ENCODE data around the gene MT1E. TPM values are rescaled to one million over a fixed set of nuclear protein-coding genes. Genes with fewer than 3 reads are reported as not detected.
"Not testable (repeated sequence)": the region's sequence is repeated elsewhere in the genome, so short reads cannot be mapped to it uniquely, and the experiment has no call there.

Gene MT1E
- total RNA-seq (10.4 TPM), polyA plus RNA-seq (10 to 100 TPM in 3 of 4 donors, 1 to 10 TPM in 1; 5.6 to 86.9 (median 24.7) TPM)

DNA sequence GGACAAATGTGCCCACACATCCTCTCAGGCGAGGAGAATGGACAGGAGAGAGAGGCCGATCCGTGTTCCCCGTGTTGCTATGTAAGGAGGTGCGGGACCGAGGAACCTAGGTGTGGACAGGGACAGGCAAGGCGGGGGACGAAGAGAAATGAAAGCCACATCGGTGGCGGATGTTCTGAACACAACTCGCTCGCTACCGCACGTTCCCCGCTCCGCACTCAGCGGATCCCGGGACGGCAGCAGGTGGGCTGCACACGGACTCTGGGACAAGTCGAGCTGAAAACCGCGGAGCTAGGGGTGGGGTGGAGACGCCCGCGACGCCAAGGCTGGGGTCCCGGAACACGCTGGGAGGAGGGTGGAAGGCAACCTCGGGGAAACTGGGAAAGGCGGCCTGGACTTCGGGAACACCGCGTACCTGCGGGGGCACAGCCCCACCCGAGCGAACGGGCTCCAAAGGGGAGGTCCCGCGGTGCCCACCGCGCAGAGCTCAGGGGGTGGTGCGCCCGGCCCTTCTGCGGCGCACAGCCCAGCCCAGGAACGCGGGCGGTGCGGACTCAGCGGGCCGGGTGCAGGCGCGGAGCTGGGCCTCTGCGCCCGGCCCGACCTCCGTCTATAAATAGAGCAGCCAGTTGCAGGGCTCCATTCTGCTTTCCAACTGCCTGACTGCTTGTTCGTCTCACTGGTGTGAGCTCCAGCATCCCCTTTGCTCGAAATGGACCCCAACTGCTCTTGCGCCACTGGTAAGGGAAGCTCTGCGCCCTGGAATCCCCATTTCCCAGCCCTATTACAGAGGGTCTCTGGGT is at the start of gene MT1E:
Gene MT1E, plus strand, starts transcription at position 642 of the 803 bp plus-strand sequence. Its CDS starts 71 bp downstream, at position 713.
- Histone ChIP-seq H3K27ac (ENCODE audit: insufficient read depth, low read length, poor library complexity, severe bottlenecking) (no peak within 1 kb of the TSS), H3K4me1 (ENCODE audit: control insufficient read depth, insufficient read depth, low read length, poor library complexity, severe bottlenecking) (peaks cover 22% of the 10 kb centered on the region), H3K36me3 (ENCODE audit: control insufficient read depth, insufficient read depth, low read length) (no peaks in the 10 kb centered on the region), H3K27me3 (ENCODE audit: control insufficient read depth, insufficient read depth, low read length) (no peaks in the 10 kb centered on the region), H3K9me3 (ENCODE audit: control insufficient read depth in 2 of 2, low read length in 2 of 2) (no peaks in the 10 kb centered on the region), H3K4me3 (ENCODE audit: low read depth, low read length) (peak within 1 kb of the TSS; percentile 70)
- DNase-seq (peak in 2 of 3 donors; percentile 38 to 71), ATAC-seq (ENCODE audit: low read depth in 2 of 2) (peak; percentile 90 to 92)
- peaks cover 11% of the 10 kb centered on the region for H3K27me3 Mint-ChIP-seq
- H3K4me3 Mint-ChIP-seq, result peak within 1 kb of the TSS; percentile 87 to 95 (median 94)
- H3K27ac Mint-ChIP-seq, result peak within 1 kb of the TSS; percentile 68 to 99 (median 93)
- H3K4me1 Mint-ChIP-seq, result peaks cover 4 to 20% (median 14%) of the 10 kb centered on the region in 4 donors
- no peaks in the 10 kb centered on the region for H3K9me3 Mint-ChIP-seq
- H3K36me3 Mint-ChIP-seq, result no peaks in the 10 kb centered on the region

DNA sequence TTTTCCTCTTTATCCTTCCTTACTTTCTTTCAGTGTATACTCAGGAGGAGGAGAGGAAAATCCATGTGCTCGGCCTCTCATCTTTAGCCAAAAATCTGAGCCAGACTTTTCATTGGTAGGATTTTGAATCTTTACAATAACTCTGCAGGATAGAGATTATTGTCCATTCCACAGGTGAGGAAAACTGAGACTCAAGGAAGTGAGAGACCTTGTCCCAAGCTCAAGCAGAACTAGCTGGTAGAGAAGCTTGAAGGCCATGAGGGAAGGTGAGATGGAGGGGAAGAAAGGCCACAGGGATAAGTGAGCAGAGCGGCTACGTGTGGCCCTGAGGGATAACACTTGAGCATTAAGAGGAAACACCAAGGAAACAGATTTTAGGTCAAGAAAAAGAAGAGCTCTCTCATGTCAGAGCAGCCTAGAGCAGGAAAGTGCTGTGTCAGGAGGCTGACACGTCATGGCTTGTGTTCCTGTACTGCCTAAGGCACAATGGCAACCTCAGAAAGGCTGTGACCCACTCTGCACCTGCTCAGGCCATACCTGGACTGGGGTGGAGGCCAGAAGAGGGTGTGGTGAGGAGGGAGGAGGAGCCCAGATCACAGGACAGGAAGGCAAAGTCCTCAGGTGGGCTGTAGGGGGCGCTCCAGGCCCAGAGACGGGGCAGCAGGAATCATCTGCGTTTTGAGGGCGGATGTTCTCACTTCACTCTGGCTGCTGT is 48.8 kb upstream of the MT1E start:
- ATAC-seq (ENCODE audit: low read depth in 2 of 2), result peak; percentile 98
- Histone ChIP-seq H3K9me3 (ENCODE audit: control insufficient read depth in 2 of 2, low read length in 2 of 2) (peaks cover 0 to 3% of the 10 kb centered on the region in 2 experiments), H3K36me3 (ENCODE audit: control insufficient read depth, insufficient read depth, low read length) (no peaks in the 10 kb centered on the region), H3K27ac (ENCODE audit: insufficient read depth, low read length, poor library complexity, severe bottlenecking) (no peak overlapping the region), H3K27me3 (ENCODE audit: control insufficient read depth, insufficient read depth, low read length) (no peaks in the 10 kb centered on the region), H3K4me3 (ENCODE audit: low read depth, low read length) (no peak overlapping the region), H3K4me1 (ENCODE audit: control insufficient read depth, insufficient read depth, low read length, poor library complexity, severe bottlenecking) (no peaks in the 10 kb centered on the region)
- Mint-ChIP-seq H3K27me3 (peaks cover 14% of the 10 kb centered on the region), H3K9me3 (peaks cover 0 to 5% (median 1%) of the 10 kb centered on the region in 7 donors), H3K27ac (peak overlapping the region; percentile 60 to 73 (median 62)), H3K36me3 (no peaks in the 10 kb centered on the region), H3K4me3 (no peak overlapping the region), H3K4me1 (peaks cover 0 to 10% (median 5%) of the 10 kb centered on the region in 4 donors)
- DNase-seq, result peak; percentile 73 to 87 (median 87)

DNA sequence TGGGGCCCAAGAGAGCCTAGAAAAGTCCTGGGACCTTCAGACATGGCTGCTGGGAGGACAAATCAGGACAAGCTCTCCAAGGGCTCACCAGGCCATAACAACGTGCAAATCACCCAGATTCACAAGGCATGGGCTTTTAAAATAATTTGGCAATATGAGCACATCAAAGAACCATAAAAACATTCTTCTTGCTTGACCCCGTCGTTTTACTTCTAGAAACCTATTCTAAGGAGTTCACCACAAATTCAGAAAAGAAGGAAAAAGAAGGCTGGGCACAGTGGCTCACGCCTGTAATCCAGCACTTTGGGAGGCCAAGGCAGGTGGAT is 48.3 kb upstream of the MT1E start:
- no peak overlapping the region for H3K4me3 ChIP-seq (ENCODE audit: low read depth, low read length)
- H3K4me1 Mint-ChIP-seq, result peaks cover 0 to 10% (median 5%) of the 10 kb centered on the region in 4 donors
- DNase-seq (no peak), ATAC-seq (ENCODE audit: low read depth in 2 of 2) (no peak)
- H3K27ac ChIP-seq (ENCODE audit: insufficient read depth, low read length, poor library complexity, severe bottlenecking), result no peak overlapping the region
- peak overlapping the region; percentile 60 to 73 (median 62) for H3K27ac Mint-ChIP-seq
- no peaks in the 10 kb centered on the region for H3K36me3 ChIP-seq (ENCODE audit: control insufficient read depth, insufficient read depth, low read length)
- H3K27me3 Mint-ChIP-seq, result peaks cover 19% of the 10 kb centered on the region
- H3K36me3 Mint-ChIP-seq, result no peaks in the 10 kb centered on the region
- no peak overlapping the region for H3K4me3 Mint-ChIP-seq
- no peaks in the 10 kb centered on the region for H3K4me1 ChIP-seq (ENCODE audit: control insufficient read depth, insufficient read depth, low read length, poor library complexity, severe bottlenecking)
- H3K9me3 Mint-ChIP-seq, result peaks cover 0 to 5% (median 1%) of the 10 kb centered on the region in 7 donors
- peaks cover 0 to 3% of the 10 kb centered on the region in 2 experiments for H3K9me3 ChIP-seq (ENCODE audit: control insufficient read depth in 2 of 2, low read length in 2 of 2)
- H3K27me3 ChIP-seq (ENCODE audit: control insufficient read depth, insufficient read depth, low read length), result no peaks in the 10 kb centered on the region

DNA sequence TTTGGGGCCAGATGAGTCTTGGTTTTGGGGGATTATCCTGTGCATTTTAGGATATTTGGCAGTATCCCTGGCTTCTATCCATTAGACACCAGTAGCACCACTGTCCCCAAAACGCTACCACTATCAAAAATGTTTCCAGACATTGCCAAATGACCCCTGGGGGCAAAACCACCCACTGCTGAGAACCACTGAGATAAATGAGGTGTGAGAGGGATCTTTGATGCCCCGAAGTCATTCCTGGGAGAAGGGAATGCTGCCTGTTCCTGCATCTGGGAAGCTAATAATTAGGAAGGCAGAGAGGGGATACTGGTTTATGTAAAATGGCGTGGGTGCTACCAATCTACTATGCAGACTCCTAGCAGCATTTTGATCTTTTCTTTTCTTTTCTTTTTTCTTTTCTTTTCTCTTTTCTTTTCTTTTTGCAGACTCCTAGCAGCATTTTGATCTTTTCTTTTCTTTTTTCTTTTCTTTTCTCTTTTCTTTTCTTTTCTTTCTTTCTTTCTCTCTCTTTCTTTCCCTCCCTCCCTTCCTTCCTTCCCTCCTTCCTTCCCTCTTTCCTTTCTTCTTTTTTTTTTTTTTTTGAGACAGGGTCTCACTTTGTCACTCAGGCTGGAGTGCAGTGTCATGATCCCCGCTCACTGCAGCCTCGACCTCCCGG is 45.1 kb upstream of the MT1E start:
- H3K27ac Mint-ChIP-seq, result no peak overlapping the region
- H3K4me1 ChIP-seq (ENCODE audit: control insufficient read depth, insufficient read depth, low read length, poor library complexity, severe bottlenecking), result no peaks in the 10 kb centered on the region
- H3K4me3 Mint-ChIP-seq, result no peak overlapping the region
- no peaks in the 10 kb centered on the region for H3K36me3 Mint-ChIP-seq
- no peaks in the 10 kb centered on the region for H3K36me3 ChIP-seq (ENCODE audit: control insufficient read depth, insufficient read depth, low read length)
- no peaks in the 10 kb centered on the region for H3K9me3 ChIP-seq (ENCODE audit: control insufficient read depth in 2 of 2, low read length in 2 of 2)
- H3K9me3 Mint-ChIP-seq, result peaks cover 0 to 2% (median 0%) of the 10 kb centered on the region in 7 donors
- H3K27me3 Mint-ChIP-seq, result peaks cover 24% of the 10 kb centered on the region
- H3K4me3 ChIP-seq (ENCODE audit: low read depth, low read length), result no peak overlapping the region
- ATAC-seq (ENCODE audit: low read depth in 2 of 2), result no peak
- H3K27me3 ChIP-seq (ENCODE audit: control insufficient read depth, insufficient read depth, low read length), result peaks cover 4% of the 10 kb centered on the region
- peaks cover 0 to 10% (median 5%) of the 10 kb centered on the region in 4 donors for H3K4me1 Mint-ChIP-seq
- H3K27ac ChIP-seq (ENCODE audit: insufficient read depth, low read length, poor library complexity, severe bottlenecking), result no peak overlapping the region
- DNase-seq, result no peak

DNA sequence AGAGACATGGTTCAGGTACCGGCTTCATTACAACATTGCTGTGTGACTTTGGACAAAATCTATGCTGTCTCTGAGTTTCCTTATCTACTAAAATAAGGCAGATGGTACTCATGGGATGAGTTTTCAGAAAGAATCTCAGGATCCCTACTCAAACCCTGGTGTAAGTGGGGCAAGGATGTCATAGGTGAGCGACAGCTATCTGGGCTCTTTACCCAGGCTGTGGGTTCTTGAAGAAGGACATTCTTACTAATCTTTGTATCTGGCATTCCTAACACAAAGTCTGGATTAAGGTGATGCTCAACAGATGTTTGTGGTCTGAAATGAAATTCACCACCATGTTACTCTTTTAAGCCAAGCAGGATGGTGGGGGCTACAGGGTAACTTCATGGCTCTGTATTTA is 42.7 kb upstream of the MT1E start:
- not testable (repeated sequence) for ATAC-seq (ENCODE audit: low read depth in 2 of 2); H3K4me3 ChIP-seq (ENCODE audit: low read depth, low read length); H3K36me3 ChIP-seq (ENCODE audit: control insufficient read depth, insufficient read depth, low read length); H3K4me3 Mint-ChIP-seq; H3K9me3 ChIP-seq (ENCODE audit: control insufficient read depth in 2 of 2, low read length in 2 of 2); H3K9me3 Mint-ChIP-seq; H3K36me3 Mint-ChIP-seq; H3K27ac Mint-ChIP-seq; H3K4me1 ChIP-seq (ENCODE audit: control insufficient read depth, insufficient read depth, low read length, poor library complexity, severe bottlenecking); H3K27ac ChIP-seq (ENCODE audit: insufficient read depth, low read length, poor library complexity, severe bottlenecking); H3K27me3 ChIP-seq (ENCODE audit: control insufficient read depth, insufficient read depth, low read length); DNase-seq; H3K4me1 Mint-ChIP-seq
- H3K27me3 Mint-ChIP-seq, result peaks cover 38% of the 10 kb centered on the region

DNA sequence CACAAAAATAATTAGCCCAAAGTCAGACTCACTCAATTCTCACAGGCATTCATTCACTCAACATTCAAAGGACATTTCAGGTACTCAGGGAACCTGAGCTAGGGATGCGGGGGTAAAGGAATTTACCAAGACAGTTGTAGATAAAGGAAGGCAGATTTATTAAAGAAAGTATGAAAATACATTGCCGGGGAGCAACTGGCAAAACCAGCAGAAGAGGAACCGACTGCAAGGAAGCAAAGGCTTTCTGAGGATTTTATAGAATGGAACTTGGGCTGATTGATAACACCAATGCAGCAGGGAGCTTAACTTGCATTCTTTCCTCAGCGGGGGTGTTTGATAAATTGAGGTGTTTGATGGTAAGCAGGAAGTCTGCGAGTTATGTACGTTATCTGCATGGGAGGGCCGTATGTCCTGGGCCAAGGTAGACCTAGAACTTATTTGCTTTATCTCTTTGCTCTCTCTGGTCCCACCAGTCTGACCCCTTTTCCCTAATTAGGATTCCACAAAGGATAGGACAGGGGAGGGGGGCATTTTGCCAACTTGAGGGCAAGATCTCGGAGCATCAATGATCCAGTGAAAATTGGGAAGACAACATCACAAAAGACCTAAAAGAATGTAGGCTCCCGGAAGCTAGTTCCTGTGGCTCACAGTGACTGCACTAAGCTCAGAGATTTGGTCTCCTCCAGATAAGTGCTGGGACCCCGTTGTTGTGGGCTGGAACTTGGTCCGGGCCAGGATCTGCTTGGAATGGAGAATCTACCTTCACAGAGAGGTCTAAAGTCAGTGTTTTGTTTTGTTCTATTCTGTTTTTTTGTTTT is 42.0 kb upstream of the MT1E start:
- H3K27me3 Mint-ChIP-seq, result peaks cover 45% of the 10 kb centered on the region
- peaks cover 0 to 2% (median 0%) of the 10 kb centered on the region in 7 donors for H3K9me3 Mint-ChIP-seq
- H3K4me3 ChIP-seq (ENCODE audit: low read depth, low read length), result no peak overlapping the region
- H3K36me3 Mint-ChIP-seq, result no peaks in the 10 kb centered on the region
- H3K4me1 Mint-ChIP-seq, result no peaks in the 10 kb centered on the region
- H3K4me1 ChIP-seq (ENCODE audit: control insufficient read depth, insufficient read depth, low read length, poor library complexity, severe bottlenecking), result no peaks in the 10 kb centered on the region
- H3K27me3 ChIP-seq (ENCODE audit: control insufficient read depth, insufficient read depth, low read length), result peaks cover 4% of the 10 kb centered on the region
- H3K27ac Mint-ChIP-seq, result no peak overlapping the region
- DNase-seq (no peak), ATAC-seq (ENCODE audit: low read depth in 2 of 2) (no peak)
- H3K36me3 ChIP-seq (ENCODE audit: control insufficient read depth, insufficient read depth, low read length), result no peaks in the 10 kb centered on the region
- no peak overlapping the region for H3K4me3 Mint-ChIP-seq
- H3K27ac ChIP-seq (ENCODE audit: insufficient read depth, low read length, poor library complexity, severe bottlenecking), result no peak overlapping the region
- H3K9me3 ChIP-seq (ENCODE audit: control insufficient read depth in 2 of 2, low read length in 2 of 2), result no peaks in the 10 kb centered on the region

DNA sequence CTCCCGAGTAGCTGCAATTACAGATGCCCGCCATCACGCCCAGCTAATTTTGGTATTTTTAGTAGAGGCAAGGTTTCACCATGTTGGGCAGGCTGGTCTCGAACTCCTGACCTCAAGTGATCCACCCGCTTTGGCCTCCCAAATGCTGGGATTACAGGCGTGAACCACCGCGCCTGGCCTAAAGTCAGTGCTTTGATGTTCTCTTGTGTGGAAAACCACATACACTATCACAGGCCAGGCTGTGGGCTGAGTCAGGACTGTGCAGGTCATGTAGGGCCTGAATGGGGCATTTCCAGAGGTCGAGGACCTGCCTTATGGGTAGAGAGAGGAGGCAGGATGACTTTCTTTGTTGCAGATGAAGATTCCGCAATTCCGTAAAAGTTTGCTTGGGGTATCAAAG is 41.3 kb upstream of the MT1E start:
- Histone ChIP-seq H3K4me1 (ENCODE audit: control insufficient read depth, insufficient read depth, low read length, poor library complexity, severe bottlenecking) (peaks cover 3% of the 10 kb centered on the region), H3K36me3 (ENCODE audit: control insufficient read depth, insufficient read depth, low read length) (no peaks in the 10 kb centered on the region), H3K27ac (ENCODE audit: insufficient read depth, low read length, poor library complexity, severe bottlenecking) (no peak overlapping the region), H3K9me3 (ENCODE audit: control insufficient read depth in 2 of 2, low read length in 2 of 2) (no peaks in the 10 kb centered on the region), H3K27me3 (ENCODE audit: control insufficient read depth, insufficient read depth, low read length) (peaks cover 4% of the 10 kb centered on the region), H3K4me3 (ENCODE audit: low read depth, low read length) (no peak overlapping the region)
- no peak overlapping the region for H3K4me3 Mint-ChIP-seq
- no peaks in the 10 kb centered on the region for H3K36me3 Mint-ChIP-seq
- peaks cover 0 to 3% (median 0%) of the 10 kb centered on the region in 7 donors for H3K9me3 Mint-ChIP-seq
- DNase-seq (no peak), ATAC-seq (ENCODE audit: low read depth in 2 of 2) (no peak)
- H3K27me3 Mint-ChIP-seq, result peaks cover 50% of the 10 kb centered on the region
- no peak overlapping the region for H3K27ac Mint-ChIP-seq
- peaks cover 0 to 4% (median 2%) of the 10 kb centered on the region in 4 donors for H3K4me1 Mint-ChIP-seq

Measured in CD4-positive, CD25-positive, alpha-beta regulatory T cell (primary cell).